SIG-M5 treated with dmso at 0.1 percent for 504 hours (cell line): ENCODE results near the gene TAS2R7.
"Not testable (repeated sequence)": the region's sequence is repeated elsewhere in the genome, so short reads cannot be mapped to it uniquely, and the experiment has no call there.

Experiments
- DNase-seq: peaks from one replicate; lab custom pipeline; 2025; ENCODE audit not compliant: unreplicated experiment; lab: John Stamatoyannopoulos, UW

TAS2R7 gene, protein sequence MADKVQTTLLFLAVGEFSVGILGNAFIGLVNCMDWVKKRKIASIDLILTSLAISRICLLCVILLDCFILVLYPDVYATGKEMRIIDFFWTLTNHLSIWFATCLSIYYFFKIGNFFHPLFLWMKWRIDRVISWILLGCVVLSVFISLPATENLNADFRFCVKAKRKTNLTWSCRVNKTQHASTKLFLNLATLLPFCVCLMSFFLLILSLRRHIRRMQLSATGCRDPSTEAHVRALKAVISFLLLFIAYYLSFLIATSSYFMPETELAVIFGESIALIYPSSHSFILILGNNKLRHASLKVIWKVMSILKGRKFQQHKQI

DNA sequence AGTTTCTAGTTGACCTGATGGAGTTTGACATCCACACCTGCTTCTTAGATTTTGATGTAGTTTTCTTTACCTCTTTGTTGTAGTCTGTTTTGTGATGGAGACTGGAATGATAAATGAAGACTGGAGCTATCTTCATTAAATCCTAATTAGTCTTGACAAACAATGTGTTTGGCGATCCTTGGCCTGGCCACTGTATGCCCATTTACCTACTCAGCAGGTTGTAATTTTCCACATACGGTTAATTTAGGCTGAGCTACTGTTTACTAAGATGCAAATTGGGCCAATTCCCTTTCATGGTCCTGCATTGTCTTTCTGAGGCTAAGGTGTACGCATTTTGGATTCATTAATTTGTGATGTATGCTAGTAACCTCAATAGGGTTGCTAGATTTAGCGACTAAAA is at the start of gene TAS2R7:
Gene TAS2R7, minus strand, starts transcription at position 41 of the 400 bp plus-strand sequence. CDS start 57 bp downstream, outside the sequence.
- DNase-seq = no peak

GRCh38 chr12:10851243-10851858 is 48.9 kb upstream of the TAS2R7 start:
- no peak for DNase-seq

DNA sequence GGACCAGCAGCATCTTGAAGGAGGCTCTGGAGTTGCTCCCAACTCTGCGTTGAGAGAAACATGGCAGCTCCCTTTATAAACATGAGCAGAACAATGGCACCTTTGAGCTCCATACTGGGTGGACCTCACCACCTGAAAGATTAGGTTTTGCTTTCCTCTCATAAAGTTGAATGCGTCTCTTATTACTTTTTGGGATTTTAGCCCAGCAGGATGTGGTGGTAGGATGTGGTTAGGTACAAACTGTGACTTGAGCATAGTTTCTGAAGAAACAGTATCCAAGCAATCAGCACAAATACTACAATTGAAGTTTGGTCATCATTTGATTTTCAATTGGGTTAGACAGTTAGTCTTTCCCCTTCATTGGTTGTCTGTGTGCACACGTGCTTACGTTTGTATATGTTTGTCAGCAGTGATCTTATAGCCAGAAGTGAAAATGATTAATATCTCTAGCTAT is 47.0 kb upstream of the TAS2R7 start, which contains the start of gene PRR4:
Gene PRR4, minus strand, starts transcription at position 51 of the 454 bp plus-strand sequence. Its CDS starts 38 bp downstream, at position 13.
- no peak for DNase-seq

GRCh38 chr12:10847744-10848143 is 45.3 kb upstream of the TAS2R7 start:
- no peak for DNase-seq

DNA sequence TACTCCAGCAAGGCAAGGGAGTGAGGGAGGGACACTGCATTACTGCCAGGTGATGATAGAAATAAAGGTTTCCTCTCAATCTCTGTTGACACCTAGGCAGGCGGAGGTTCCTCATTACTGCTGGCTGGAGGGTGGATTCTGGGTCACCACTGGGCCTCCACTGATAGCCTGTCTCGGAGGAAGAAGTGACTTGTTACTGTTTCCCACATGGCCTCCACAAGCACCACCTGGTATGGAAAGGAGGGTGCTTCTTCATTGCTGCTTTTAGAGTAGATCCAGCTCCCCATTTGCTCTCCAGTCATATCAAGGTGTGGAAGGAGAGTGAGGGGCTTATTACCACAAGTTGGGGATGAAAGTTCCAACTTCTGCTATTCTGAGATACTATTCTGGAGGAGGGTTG is 40.4 kb upstream of the TAS2R7 start:
- no peak for DNase-seq

GRCh38 chr12:10838461-10838860 is 36.0 kb upstream of the TAS2R7 start:
- DNase-seq = no peak

DNA sequence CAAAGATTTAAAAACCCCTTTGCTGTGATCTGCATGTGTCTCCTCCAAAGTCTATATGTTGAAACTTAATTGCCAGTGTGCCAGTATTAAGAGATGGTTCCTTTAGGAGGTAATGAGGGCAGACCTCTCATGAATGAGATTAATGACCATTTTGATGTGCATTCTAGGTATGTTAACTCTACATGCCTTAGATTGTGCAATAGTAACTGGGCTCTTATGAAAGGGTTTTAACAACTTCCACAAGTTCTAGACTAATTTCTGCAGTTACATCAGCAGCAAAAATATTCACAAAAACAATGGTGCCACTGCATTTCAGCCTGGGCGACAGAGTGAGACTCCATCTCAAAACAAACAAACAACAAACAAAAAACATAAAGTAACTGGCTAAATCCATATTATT is 27.6 kb upstream of the TAS2R7 start:
- no peak for DNase-seq

DNA sequence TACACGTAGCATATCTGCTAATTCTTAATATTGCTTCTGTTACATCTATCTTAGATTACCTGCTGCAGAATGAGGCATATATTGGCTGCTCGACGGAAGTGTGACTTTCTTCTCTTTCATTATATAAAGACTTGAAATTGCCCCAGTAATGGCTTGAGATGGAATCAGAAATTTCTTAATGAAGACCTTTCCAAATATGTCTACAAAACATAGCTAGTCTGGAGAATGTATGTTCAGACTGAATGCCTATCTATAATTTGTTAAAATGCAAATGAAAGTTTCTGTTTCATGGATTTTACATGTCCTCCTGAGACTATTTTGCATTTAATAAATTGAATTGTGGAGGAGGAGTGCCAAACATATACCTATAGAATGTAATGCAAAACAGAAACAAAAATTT is 23.8 kb upstream of the TAS2R7 start, which contains the start of gene TAS2R10:
Gene TAS2R10, minus strand, starts transcription at position 101 of the 400 bp plus-strand sequence. Its CDS starts 89 bp downstream, at position 12.
- DNase-seq = no peak

GRCh38 chr12:10824957-10825356 is 22.5 kb upstream of the TAS2R7 start:
- no peak for DNase-seq

DNA sequence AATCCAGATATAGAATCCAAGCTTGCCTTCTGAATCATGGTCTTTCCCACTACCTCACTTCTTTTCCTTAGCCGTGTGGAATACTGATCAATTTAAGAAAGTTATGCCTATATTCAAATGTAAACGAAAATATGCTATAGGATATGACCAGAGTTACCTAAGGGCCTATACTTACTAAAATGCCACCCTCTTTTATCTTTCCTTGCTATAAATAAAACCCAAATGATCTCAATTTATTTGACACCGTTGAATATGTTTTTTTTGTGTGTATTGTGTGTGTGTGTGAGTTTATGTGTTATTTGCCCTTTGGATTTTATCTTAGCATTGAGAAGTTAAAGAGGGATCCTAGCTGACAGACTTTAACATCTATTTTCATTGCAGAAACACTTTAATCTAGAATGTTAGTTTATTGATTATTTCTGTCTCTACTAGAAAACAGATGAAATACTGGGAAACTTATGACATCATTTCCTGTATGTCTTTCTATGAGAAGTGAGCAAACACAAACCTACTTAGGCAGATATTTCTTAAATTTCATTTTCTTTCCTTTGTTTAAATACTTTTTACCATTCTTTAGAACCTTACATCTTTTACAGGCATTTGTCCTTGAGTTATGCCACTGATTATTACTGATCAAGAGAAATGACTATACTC is 9.6 kb upstream of the TAS2R7 start:
- no peak for DNase-seq

- no peak for DNase-seq
Measured at GRCh38 chr12:10810068-10810467, 7.6 kb upstream of the TAS2R7 start, which contains the start of gene TAS2R9. TAS2R9 (minus strand) TSS chr12:10810168; CDS start chr12:10810075, 93 bp downstream.

- DNase-seq = no peak
Measured at GRCh38 chr12:10807186-10807585, 4.8 kb upstream of the TAS2R7 start, which contains the start of gene TAS2R8. TAS2R8 (minus strand) TSS chr12:10807286; CDS start chr12:10806980, 306 bp downstream.

DNA sequence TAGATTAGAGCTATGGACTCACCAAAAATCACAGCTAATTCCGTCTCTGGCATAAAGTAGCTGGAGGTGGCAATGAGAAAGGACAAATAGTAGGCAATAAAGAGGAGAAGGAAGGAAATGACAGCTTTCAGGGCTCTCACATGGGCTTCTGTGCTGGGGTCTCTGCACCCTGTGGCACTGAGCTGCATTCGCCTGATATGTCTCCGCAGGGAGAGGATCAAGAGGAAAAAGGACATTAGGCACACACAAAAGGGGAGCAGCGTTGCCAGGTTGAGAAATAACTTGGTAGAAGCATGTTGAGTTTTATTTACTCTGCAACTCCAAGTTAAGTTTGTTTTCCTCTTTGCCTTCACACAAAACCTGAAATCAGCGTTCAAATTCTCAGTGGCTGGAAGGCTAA is 686 bp downstream of the TAS2R7 start:
- DNase-seq = no peak

- DNase-seq = no peak
Measured at GRCh38 chr12:10794222-10794621, 8.2 kb downstream of the TAS2R7 start.

GRCh38 chr12:10791769-10792168 is 10.7 kb downstream of the TAS2R7 start:
- not testable (repeated sequence) for DNase-seq

GRCh38 chr12:10783252-10783651 is 19.2 kb downstream of the TAS2R7 start:
- no peak for DNase-seq

DNA sequence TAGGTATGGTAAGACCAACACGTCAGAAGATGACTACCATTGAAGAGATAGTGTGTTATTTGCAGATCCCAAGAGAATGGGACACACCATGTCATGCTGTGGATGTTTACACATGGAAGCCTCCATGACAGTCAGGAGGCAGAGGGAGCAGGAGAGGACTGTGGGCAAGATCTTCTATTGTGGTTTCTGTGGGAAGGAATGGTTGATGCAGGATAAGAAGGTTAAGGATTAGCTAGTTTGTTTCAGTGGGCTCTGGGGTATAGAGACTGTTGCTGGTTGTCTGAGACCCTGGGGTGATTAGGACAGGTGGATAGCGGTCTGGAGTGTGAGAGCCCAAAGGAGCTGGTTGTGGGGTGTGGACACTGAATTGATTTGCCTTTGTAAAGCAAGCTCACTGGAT is 23.3 kb downstream of the TAS2R7 start:
- DNase-seq = no peak

- DNase-seq = peak; percentile 33
Measured at GRCh38 chr12:10771132-10771733, 31.2 kb downstream of the TAS2R7 start.

DNA sequence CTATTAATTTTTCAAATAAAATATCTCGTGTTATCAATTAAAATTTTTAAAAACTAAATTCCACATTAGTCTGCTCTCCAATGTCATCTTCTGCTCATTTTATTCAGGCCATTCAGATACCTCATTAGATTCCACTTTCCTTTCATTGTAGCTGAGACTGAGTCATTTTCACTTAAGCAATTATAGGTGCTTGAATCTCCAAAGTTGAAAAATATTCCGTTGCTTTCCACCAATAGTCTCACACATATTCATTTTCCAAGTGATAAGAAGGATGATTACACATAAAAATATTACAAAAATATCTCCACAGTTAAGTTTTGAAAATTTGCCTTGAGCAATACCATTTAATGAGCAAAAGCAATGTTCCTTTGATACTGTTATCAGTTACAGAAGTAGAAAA is 42.8 kb downstream of the TAS2R7 start:
- no peak for DNase-seq

GRCh38 chr12:10756194-10756593 is 46.2 kb downstream of the TAS2R7 start:
- DNase-seq = no peak

GRCh38 chr12:10753059-10753458 is 49.4 kb downstream of the TAS2R7 start:
- no peak for DNase-seq
